GM21786 (cell line): Measurements from ENCODE around the gene SMG1.
"Not testable (repeated sequence)": the region's sequence is repeated elsewhere in the genome, so short reads cannot be mapped to it uniquely, and the experiment has no call there.

Experiments
- ATAC-seq: cut with Tn5 transposase; IDR thresholded peaks from one replicate; pipeline ENCODE4 v1.9.1; 2021; ENCODE audit not compliant: unreplicated experiment

SMG1 gene

DNA sequence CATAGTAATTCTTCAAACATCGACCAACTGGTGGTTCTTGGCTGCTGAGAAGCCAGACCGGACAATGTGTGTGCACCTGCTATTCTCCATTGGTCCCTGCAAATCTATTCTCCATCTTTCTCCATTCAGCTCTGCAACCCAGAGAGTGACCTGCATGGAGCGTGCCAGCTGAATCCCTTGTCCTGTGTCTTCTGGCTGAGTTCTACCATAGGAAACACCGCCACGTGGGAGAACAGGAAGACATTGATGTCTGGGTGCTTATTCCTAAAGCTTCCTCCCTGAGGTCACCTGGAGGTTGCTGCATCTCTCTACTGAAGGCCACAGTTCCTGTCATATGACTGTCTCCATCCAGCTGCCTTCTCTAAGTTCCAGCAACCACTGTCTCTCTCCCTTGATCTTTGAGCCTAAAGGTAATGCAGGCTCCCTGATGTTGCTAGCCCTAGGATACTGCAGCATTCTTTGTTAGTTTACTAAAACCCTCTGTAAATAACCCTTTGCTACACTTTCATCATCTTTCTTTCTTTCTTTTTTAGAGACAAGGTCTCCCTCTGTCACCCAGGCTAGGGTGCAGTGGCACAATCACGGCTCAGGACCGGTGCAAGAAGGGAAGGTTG, 10.6 kb upstream of the SMG1 start:
- ATAC-seq: no peak

- ATAC-seq: no peak
Observed at GRCh38 chr16:18933501-18933900, 7.3 kb upstream of the SMG1 start.

GRCh38 chr16:18932243-18932987, 6.2 kb upstream of the SMG1 start:
- no peak for ATAC-seq

- no peak for ATAC-seq
Observed at GRCh38 chr16:18931756-18932155, 5.5 kb upstream of the SMG1 start.

GRCh38 chr16:18930095-18930494, 3.9 kb upstream of the SMG1 start:
- ATAC-seq: not testable (repeated sequence)

DNA sequence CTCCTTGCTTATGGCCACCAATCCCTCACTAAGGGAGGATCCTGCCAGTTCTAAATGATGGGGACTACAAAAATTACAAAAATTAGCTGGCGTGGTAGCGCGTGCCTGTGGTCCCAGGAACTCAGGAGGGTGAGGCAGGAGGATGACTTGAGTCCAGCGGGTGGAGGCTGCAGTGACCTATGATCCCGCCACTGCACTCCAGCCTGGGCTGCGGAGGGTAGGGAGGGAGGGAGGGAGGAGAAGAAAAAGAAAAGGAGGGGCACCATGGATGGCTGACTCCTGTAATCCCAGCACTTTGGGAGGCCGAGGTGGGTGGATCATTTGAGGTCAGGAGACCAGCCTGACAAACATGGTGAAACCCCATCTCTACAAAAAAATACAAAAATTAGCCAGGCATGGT, 1.9 kb upstream of the SMG1 start:
- ATAC-seq: not testable (repeated sequence)

DNA sequence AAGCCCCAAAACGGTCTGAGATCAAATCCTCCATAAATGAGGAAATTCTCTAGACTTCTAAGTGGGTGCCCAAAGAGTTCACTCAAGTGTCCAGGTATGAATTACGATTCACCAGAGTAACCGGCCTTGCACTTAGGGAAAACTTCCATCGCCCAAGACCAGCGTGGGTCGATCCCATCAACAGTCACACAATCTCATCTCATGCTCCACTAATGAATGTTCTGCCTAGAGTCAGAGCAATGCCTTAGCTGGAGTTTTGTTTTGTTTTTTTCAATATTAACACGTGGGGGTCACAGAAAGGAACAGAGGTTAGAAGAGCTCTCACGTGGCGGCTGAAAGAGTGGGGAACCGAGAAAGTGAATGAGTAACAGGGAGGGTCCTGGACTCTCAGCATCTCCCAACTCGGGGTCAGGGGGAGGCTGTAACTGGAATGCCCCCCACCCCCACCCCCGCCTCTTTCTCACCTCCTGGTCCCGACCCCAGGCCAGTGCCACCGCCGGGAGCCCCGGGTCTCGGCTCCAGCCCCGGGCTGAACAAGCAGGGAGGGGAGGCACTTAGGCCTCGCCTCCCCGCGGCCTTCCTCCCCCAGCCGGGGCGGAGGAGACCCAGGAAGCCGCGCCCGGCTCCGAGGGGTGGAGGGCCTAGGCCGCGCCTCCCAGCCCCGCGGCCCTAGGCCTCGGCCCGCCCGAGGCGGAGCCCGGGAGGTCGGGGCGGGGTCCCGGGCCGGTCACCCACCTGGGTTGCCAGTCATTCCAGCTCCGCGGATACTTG, 808 bp downstream of the SMG1 start:
- peak; percentile 37 for ATAC-seq

- not testable (repeated sequence) for ATAC-seq
Observed at GRCh38 chr16:18923935-18924334, 2.3 kb downstream of the SMG1 start.

- ATAC-seq: not testable (repeated sequence)
Observed at GRCh38 chr16:18923124-18923523, 3.1 kb downstream of the SMG1 start.

GRCh38 chr16:18909585-18909984, 16.6 kb downstream of the SMG1 start:
- ATAC-seq: not testable (repeated sequence)

DNA sequence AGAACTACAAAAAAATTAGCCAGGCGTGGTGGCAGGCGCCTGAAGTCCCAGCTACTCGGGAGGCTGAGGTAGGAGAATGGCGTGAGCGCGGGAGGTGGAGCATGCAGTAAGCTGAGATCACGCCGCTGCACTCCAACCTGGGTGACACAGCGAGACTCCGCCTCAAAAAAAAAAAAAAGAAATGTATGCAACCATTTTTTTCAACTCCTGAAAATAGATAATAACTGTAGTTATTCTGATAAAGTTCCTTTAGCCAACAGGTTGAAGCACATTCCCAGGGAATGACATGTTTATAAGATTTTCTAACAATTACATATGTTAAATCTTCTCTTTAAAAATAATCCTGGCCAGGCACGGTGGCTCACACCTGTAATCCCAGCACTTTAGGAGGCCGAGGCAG, 17.5 kb downstream of the SMG1 start:
- ATAC-seq: not testable (repeated sequence)

DNA sequence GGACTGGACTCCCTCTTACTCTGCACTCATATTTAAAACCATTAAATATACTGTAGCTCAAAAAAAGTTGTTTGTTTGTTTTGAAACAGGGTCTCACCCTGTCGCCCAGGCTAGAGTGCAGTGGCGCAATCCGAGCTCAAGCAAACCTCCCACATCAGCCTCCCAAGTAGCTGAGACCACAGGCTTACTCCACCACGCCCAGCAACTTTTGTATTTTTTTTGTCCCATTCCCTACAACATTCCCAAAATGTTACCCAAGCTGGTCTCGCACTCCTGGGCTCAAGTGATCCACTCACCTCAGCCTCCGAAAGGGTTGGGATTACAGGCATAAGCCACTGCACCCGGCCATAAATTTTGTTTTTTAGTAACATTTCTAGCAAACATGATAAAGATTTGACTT, 23.4 kb downstream of the SMG1 start:
- not testable (repeated sequence) for ATAC-seq

- not testable (repeated sequence) for ATAC-seq
Observed at GRCh38 chr16:18902044-18902443, 24.2 kb downstream of the SMG1 start.

GRCh38 chr16:18901194-18901593, 25.0 kb downstream of the SMG1 start:
- ATAC-seq: not testable (repeated sequence)

DNA sequence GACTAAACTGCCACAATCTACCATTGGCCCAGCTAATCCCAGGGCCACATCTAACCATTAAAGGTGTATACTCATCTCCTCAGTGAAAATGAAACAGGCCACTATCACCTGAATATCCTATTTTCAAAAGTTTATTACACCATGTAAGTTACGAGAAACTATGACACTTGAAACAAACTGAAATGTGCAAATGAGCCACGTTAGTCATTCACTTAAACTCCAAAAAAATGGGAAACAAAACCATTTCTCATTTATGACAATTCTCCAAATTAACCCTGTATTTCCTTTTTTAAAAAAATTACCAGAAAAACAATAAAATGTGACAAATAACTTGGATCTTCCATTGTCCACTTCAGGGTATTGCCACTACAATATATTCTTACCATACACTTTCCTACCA, 41.8 kb downstream of the SMG1 start:
- ATAC-seq: not testable (repeated sequence)

DNA sequence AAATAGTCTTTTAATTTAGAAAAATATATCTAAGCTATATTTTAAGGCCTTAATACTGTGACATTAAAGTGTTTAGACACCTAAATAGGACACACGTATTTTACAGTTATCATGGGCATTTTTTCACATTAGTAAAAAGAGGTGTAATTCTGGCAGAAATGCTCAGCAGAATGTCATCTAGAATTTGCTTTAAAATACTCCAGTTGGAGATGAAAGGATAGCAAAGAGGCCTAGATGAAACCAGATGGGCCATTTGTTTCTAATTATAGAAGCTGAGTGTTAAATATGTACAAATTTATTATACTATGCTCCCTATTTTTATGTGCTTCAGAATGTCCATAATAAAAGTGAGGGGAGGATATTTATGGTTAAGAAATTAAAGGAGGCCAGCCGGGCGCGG, 48.5 kb downstream of the SMG1 start:
- ATAC-seq: not testable (repeated sequence)

GRCh38 chr16:18877259-18877658, 48.9 kb downstream of the SMG1 start:
- not testable (repeated sequence) for ATAC-seq

- ATAC-seq: not testable (repeated sequence)
Observed at GRCh38 chr16:18876301-18876700, 49.9 kb downstream of the SMG1 start.

DNA sequence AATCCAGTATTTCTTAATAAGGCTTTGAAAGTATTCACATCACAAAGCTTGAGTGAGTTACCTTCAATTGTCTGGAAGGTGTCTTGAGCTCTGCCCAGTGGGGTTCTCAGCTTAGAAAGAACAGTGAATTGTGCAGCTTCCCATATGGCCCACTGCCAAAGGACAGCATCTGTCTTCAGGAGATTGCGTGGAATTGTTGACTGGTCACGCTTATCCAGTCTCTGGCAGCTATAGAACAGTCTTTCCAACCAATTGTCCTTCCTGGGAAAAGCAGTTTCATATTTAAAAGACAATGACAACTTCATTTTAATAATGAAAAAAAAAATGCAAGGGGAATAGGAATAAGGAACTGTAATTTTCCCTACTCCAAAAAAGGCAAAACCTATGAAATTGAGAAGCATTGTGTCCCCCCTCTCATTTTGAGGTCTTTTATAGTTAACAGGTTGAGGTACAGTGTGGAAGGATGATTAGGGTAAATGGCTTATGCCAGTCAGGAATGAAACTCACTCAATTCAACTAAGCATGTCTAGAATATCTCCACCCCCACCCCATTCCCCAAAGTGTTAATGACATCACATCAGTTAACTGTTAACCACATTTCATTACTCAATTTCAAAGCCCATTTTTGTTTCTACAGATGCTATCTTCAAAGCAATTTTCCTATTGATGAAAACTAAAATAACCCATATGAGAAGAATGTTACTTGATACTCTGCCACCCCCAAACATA, 57.0 kb downstream of the SMG1 start:
- not testable (repeated sequence) for ATAC-seq

DNA sequence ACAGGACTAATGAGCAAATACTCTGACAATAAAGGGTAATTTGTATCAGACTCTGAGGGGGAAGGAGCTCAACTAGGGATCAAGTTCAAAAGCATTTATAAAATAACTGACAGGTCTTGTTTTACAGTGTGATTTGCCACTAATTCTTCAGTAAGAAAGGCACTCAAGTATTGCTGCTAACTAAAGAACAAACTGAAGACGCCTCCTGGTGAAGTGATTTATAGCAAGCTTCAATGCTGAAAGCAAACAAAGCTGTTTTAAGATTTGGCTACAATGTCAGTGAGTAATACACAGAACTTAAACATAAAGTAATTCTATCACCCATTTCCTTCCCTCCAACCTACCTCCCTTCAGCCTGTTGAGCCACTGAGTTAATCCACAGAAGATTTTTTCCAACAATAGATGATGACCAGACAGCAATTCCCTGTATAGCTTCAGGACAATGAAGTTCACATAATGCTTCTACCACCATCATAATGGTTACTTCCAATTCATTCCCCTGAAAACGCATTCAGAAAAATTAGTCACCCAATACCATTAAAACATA, 59.9 kb downstream of the SMG1 start:
- not testable (repeated sequence) for ATAC-seq

DNA sequence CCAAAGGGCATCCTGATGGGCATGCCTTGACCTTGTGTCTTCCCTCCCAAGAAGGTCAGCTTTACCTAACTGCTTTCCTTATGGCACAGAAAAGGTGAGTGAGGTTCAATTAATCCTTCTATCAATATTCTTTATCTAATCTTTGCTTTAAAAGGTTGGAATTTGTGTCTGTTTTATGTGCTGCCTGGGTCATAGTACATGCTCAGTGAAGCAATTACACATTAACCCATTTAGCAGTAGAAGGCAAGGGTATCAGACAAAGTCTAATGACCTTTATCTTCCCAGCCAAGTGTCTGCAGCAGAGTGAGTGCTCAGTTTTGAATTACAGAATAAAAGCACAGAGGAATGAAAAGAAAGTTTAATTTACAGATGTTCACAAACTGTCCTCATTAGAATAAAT, 63.3 kb downstream of the SMG1 start:
- not testable (repeated sequence) for ATAC-seq
